HEK293 (cell line): ENCODE results near the gene SFT2D2.

Source experiments
- CTCF ChIA-PET: fragments of 350-600 bp; formaldehyde crosslinking; extraction: SDS; loops from one replicate; lab custom pipeline; 2021; ENCODE audit warnings: antibody characterized with exemption; lab: Yijun Ruan, JAX
- POLR2A ChIA-PET: fragments of 300-600 bp; formaldehyde crosslinking; extraction: SDS; loops from one replicate; lab custom pipeline; 2020; ENCODE audit warnings: antibody characterized with exemption, inconsistent platforms; lab: Yijun Ruan, JAX
- H3K27ac ChIP-seq: fragments of 200-500 bp; sonication (Bioruptor generic); 2 replicates; pipeline ENCODE4 v1.5.1; 2014; ENCODE audit warnings: low read depth, low read length, control low read depth, inconsistent platforms; ENCODE audit errors: extremely low read depth
- H3K36me3 ChIP-seq, 2 experiments: fragments of 200-500 bp in 1 of 2; sonication (Bioruptor generic) in 1 of 2; 1 replicate in 1 of 2; 2 replicates in 1 of 2; pipeline ENCODE4 v1.5.1; 2014 to 2017; ENCODE audit warnings: inconsistent platforms in 2 of 2, low read length in 2 of 2; ENCODE audit not compliant: control insufficient read depth in 2 of 2, insufficient read depth in 1 of 2
- H3K4me1 ChIP-seq: fragments of 200-500 bp; sonication (Bioruptor generic); 2 replicates; pipeline ENCODE4 v1.5.1; 2014; ENCODE audit warnings: mild to moderate bottlenecking, low read length, inconsistent platforms; ENCODE audit not compliant: control insufficient read depth, insufficient read depth
- H3K4me3 ChIP-seq: 2 replicates; pipeline ENCODE4 v1.5.1; 2011; ENCODE audit warnings: low read depth, mild to moderate bottlenecking, control low read depth, low read length, moderate library complexity
- H3K9me3 ChIP-seq: fragments of 200-500 bp; sonication (Bioruptor generic); 2 replicates; pipeline ENCODE4 v1.5.1; 2014; ENCODE audit warnings: low read depth, low read length, inconsistent platforms; ENCODE audit not compliant: control insufficient read depth, insufficient read depth
- HOXA7 ChIP-seq: sonication (generic); formaldehyde crosslinking; IDR thresholded peaks from 2 replicates; pipeline ENCODE4 v1.8.1; 2022; ENCODE audit warnings: missing genetic modification reagents, borderline replicate concordance
- HOXC10 ChIP-seq: sonication (generic); formaldehyde crosslinking; IDR thresholded peaks from 2 replicates; pipeline ENCODE4 v1.8.1; 2023; ENCODE audit warnings: mild to moderate bottlenecking, missing genetic modification reagents
- TCF7L2 ChIP-seq: IDR thresholded peaks from 2 replicates; pipeline ENCODE4 v1.6.1; 2011; ENCODE audit warnings: low read depth, mild to moderate bottlenecking, inconsistent platforms, low read length, moderate library complexity, borderline replicate concordance
- WT1 ChIP-seq: fragments of 450-650 bp; formaldehyde crosslinking; IDR thresholded peaks from 2 replicates; pipeline ENCODE4 v1.5.1; 2016; ENCODE audit warnings: missing biosample characterization, missing genetic modification characterization
- ZBTB20 ChIP-seq: fragments of 450-650 bp; formaldehyde crosslinking; IDR thresholded peaks from 2 replicates; pipeline ENCODE4 v1.5.1; 2016; ENCODE audit warnings: missing biosample characterization, missing genetic modification characterization
- ZNF10 ChIP-seq: fragments of 450-650 bp; formaldehyde crosslinking; IDR thresholded peaks from 2 replicates; pipeline ENCODE4 v1.5.1; 2017; ENCODE audit warnings: missing biosample characterization, missing genetic modification characterization
- ZNF114 ChIP-seq: fragments of 450-650 bp; formaldehyde crosslinking; IDR thresholded peaks from 2 replicates; pipeline ENCODE4 v1.5.0; 2017; ENCODE audit warnings: missing biosample characterization, missing genetic modification characterization
- ZNF140 ChIP-seq: fragments of 450-650 bp; formaldehyde crosslinking; IDR thresholded peaks from 2 replicates; pipeline ENCODE4 v1.5.1; 2016; ENCODE audit warnings: missing biosample characterization, missing genetic modification characterization
- ZNF155 ChIP-seq: fragments of 450-650 bp; formaldehyde crosslinking; IDR thresholded peaks from 2 replicates; pipeline ENCODE4 v1.5.1; 2016; ENCODE audit warnings: missing biosample characterization, missing genetic modification characterization
- ZNF169 ChIP-seq: fragments of 450-650 bp; formaldehyde crosslinking; IDR thresholded peaks from 2 replicates; pipeline ENCODE4 v1.5.1; 2016; ENCODE audit warnings: missing biosample characterization, missing genetic modification characterization
- ZNF174 ChIP-seq: fragments of 450-650 bp; formaldehyde crosslinking; IDR thresholded peaks from 2 replicates; pipeline ENCODE4 v1.5.0; 2017; ENCODE audit warnings: missing biosample characterization, mild to moderate bottlenecking, missing genetic modification characterization
- ZNF280D ChIP-seq: fragments of 450-650 bp; formaldehyde crosslinking; IDR thresholded peaks from 2 replicates; pipeline ENCODE4 v1.5.1; 2016; ENCODE audit warnings: missing biosample characterization, missing genetic modification characterization
- ZNF416 ChIP-seq: fragments of 450-650 bp; formaldehyde crosslinking; IDR thresholded peaks from 2 replicates; pipeline ENCODE4 v1.5.1; 2016; ENCODE audit warnings: missing biosample characterization, missing genetic modification characterization
- ZNF488 ChIP-seq: fragments of 450-650 bp; formaldehyde crosslinking; IDR thresholded peaks from 2 replicates; pipeline ENCODE4 v1.5.1; 2016; ENCODE audit warnings: missing biosample characterization, missing genetic modification characterization
- ZNF510 ChIP-seq: fragments of 450-650 bp; formaldehyde crosslinking; IDR thresholded peaks from 2 replicates; pipeline ENCODE4 v1.5.1; 2018; ENCODE audit warnings: mild to moderate bottlenecking, missing genetic modification characterization, missing biosample characterization; ENCODE audit not compliant: insufficient replicate concordance
- ZNF529 ChIP-seq: fragments of 450-650 bp; formaldehyde crosslinking; IDR thresholded peaks from 2 replicates; pipeline ENCODE4 v1.5.1; 2017; ENCODE audit warnings: missing genetic modification characterization, missing biosample characterization; ENCODE audit not compliant: insufficient replicate concordance
- ZNF530 ChIP-seq: fragments of 450-650 bp; formaldehyde crosslinking; IDR thresholded peaks from 2 replicates; pipeline ENCODE4 v1.5.1; 2016; ENCODE audit warnings: low read depth, missing biosample characterization, missing genetic modification characterization
- ZNF600 ChIP-seq: fragments of 450-650 bp; formaldehyde crosslinking; IDR thresholded peaks from 2 replicates; pipeline ENCODE4 v1.5.1; 2016; ENCODE audit warnings: missing biosample characterization, missing genetic modification characterization
- ZNF610 ChIP-seq: fragments of 450-650 bp; formaldehyde crosslinking; IDR thresholded peaks from 2 replicates; pipeline ENCODE4 v1.5.1; 2016; ENCODE audit warnings: missing biosample characterization, missing genetic modification characterization, borderline replicate concordance
- ZNF830 ChIP-seq: fragments of 450-650 bp; IDR thresholded peaks from 2 replicates; pipeline ENCODE4 v1.5.0; 2018; ENCODE audit warnings: missing biosample characterization, missing genetic modification characterization, low read depth, mild to moderate bottlenecking, moderate library complexity
- ZSCAN30 ChIP-seq: fragments of 450-650 bp; IDR thresholded peaks from 2 replicates; pipeline ENCODE4 v1.5.1; 2018; ENCODE audit warnings: missing biosample characterization, mild to moderate bottlenecking, missing genetic modification characterization, moderate library complexity
- TF ChIP-seq, protein P1 (sequence below): sonication (generic); formaldehyde crosslinking; IDR thresholded peaks from 2 replicates; pipeline ENCODE4 v1.8.1; 2022; ENCODE audit warnings: mild to moderate bottlenecking, moderate library complexity, missing genetic modification reagents
- TF ChIP-seq, protein P2 (sequence below): fragments of 450-650 bp; formaldehyde crosslinking; IDR thresholded peaks from 2 replicates; pipeline ENCODE4 v1.5.1; 2016; ENCODE audit warnings: missing biosample characterization, missing genetic modification characterization
- TF ChIP-seq, protein P3 (sequence below): fragments of 450-650 bp; formaldehyde crosslinking; IDR thresholded peaks from 2 replicates; pipeline ENCODE4 v1.5.1; 2016; ENCODE audit warnings: missing biosample characterization, missing genetic modification characterization

The SFT2D2 gene

DNA sequence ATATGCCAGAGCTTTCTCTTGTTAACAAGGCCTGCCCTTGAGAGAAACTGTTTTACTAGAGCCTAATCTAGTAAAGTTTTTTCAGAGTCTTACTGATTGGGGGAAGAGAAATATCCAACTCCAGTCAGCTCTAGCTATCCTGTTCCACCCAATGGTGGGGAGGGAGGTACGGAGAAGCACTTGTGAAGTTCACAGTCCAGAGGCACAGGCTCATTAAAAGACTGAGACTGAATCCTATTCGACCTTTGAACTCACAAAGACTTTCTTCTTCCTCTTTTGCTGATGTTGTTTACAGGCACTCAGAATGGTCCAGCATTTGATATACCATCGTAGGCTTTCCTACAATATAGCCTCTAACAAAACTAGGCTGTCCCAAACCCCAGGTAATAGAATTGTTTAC is 15.5 kb upstream of the SFT2D2 start:
- TF ChIP-seq ZNF830 (tag by site-specific recombination) = no peak
- no peak for TF ChIP-seq HOXC10 (CRISPR knock-in tag)
- TF ChIP-seq, protein P1, sequence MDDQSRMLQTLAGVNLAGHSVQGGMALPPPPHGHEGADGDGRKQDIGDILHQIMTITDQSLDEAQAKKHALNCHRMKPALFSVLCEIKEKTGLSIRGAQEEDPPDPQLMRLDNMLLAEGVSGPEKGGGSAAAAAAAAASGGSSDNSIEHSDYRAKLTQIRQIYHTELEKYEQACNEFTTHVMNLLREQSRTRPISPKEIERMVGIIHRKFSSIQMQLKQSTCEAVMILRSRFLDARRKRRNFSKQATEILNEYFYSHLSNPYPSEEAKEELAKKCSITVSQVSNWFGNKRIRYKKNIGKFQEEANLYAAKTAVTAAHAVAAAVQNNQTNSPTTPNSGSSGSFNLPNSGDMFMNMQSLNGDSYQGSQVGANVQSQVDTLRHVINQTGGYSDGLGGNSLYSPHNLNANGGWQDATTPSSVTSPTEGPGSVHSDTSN (CRISPR knock-in tag) = no peak
- no peak for TF ChIP-seq ZNF600 (tag by site-specific recombination)
- TF ChIP-seq HOXA7 (CRISPR knock-in tag) = no peak
- no peak for TF ChIP-seq ZNF510 (tag by site-specific recombination)
- TF ChIP-seq ZNF174 = no peak
- no peak for TF ChIP-seq ZNF155 (tag by site-specific recombination)
- no peak for TF ChIP-seq ZNF488 (tag by site-specific recombination)
- no peak for TF ChIP-seq ZSCAN30 (tag by site-specific recombination)
- TF ChIP-seq ZNF10 (tag by site-specific recombination) = no peak
- CTCF ChIA-PET = no interaction called here
- Histone ChIP-seq H3K4me3 (no peak overlapping the region), H3K27ac (no peak overlapping the region), H3K4me1 (no peaks in the 10 kb centered on the region), H3K9me3 (no peaks in the 10 kb centered on the region), H3K36me3 (no peaks in the 10 kb centered on the region)
- POLR2A ChIA-PET = no interaction called here

- POLR2A ChIA-PET = no interaction called here
- no peaks in the 10 kb centered on the region for H3K4me1 ChIP-seq
- no peak overlapping the region for H3K4me3 ChIP-seq
- no peaks in the 10 kb centered on the region for H3K9me3 ChIP-seq
- H3K36me3 ChIP-seq = no peaks in the 10 kb centered on the region
- no peak for TF ChIP-seq ZNF114 (tag by site-specific recombination)
- no peak for TF ChIP-seq ZNF140 (tag by site-specific recombination)
- TF ChIP-seq ZNF610 (tag by site-specific recombination) = no peak
- no peak for TF ChIP-seq ZNF169 (tag by site-specific recombination)
- no peak for TF ChIP-seq ZNF529 (tag by site-specific recombination)
- no peak for TF ChIP-seq WT1
- TF ChIP-seq ZNF416 = peak; percentile 79; the same call in 1 of the 2 replicates
- TF ChIP-seq, protein P2, sequence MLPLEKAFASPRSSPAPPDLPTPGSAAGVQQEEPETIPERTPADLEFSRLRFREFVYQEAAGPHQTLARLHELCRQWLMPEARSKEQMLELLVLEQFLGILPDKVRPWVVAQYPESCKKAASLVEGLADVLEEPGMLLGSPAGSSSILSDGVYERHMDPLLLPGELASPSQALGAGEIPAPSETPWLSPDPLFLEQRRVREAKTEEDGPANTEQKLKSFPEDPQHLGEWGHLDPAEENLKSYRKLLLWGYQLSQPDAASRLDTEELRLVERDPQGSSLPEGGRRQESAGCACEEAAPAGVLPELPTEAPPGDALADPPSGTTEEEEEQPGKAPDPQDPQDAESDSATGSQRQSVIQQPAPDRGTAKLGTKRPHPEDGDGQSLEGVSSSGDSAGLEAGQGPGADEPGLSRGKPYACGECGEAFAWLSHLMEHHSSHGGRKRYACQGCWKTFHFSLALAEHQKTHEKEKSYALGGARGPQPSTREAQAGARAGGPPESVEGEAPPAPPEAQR = no peak
- TF ChIP-seq, all 188 proteins: peak for 1
- CTCF ChIA-PET = no interaction called here
- no peak overlapping the region for H3K27ac ChIP-seq
Observed at GRCh38 chr1:168213349-168213748, 12.5 kb upstream of the SFT2D2 start.

- Histone ChIP-seq H3K4me3 (no peak overlapping the region), H3K27ac (no peak overlapping the region), H3K36me3 (no peaks in the 10 kb centered on the region), H3K4me1 (no peaks in the 10 kb centered on the region), H3K9me3 (no peaks in the 10 kb centered on the region)
- ChIA-PET CTCF (interaction anchor here (0.7 kb wide), 1 partner anchor 9 kb away, joined by 3 read pairs; no protein-coding TSS in a partner anchor), POLR2A (no interaction called here)
- TF ChIP-seq, protein P3, sequence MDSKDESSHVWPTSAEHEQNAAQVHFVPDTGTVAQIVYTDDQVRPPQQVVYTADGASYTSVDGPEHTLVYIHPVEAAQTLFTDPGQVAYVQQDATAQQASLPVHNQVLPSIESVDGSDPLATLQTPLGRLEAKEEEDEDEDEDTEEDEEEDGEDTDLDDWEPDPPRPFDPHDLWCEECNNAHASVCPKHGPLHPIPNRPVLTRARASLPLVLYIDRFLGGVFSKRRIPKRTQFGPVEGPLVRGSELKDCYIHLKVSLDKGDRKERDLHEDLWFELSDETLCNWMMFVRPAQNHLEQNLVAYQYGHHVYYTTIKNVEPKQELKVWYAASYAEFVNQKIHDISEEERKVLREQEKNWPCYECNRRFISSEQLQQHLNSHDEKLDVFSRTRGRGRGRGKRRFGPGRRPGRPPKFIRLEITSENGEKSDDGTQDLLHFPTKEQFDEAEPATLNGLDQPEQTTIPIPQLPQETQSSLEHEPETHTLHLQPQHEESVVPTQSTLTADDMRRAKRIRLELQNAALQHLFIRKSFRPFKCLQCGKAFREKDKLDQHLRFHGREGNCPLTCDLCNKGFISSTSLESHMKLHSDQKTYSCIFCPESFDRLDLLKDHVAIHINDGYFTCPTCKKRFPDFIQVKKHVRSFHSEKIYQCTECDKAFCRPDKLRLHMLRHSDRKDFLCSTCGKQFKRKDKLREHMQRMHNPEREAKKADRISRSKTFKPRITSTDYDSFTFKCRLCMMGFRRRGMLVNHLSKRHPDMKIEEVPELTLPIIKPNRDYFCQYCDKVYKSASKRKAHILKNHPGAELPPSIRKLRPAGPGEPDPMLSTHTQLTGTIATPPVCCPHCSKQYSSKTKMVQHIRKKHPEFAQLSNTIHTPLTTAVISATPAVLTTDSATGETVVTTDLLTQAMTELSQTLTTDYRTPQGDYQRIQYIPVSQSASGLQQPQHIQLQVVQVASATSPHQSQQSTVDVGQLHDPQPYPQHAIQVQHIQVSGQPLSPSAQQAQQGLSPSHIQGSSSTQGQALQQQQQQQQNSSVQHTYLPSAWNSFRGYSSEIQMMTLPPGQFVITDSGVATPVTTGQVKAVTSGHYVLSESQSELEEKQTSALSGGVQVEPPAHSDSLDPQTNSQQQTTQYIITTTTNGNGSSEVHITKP (tag by site-specific recombination) = no peak
- no peak for TF ChIP-seq TCF7L2
- no peak for TF ChIP-seq ZNF530 (tag by site-specific recombination)
- TF ChIP-seq ZNF280D (tag by site-specific recombination) = no peak
- TF ChIP-seq ZBTB20 = no peak
Observed at GRCh38 chr1:168216171-168216570, 9.6 kb upstream of the SFT2D2 start.
